Prostate gland (tissue), 2 donors: ENCODE measurements around the gene PFDN5. TPM values are rescaled to one million over a fixed set of nuclear protein-coding genes. Genes with fewer than 3 reads are reported as not detected.

Experiments
- DNase-seq: peaks from one replicate; pipeline ENCODE4 v3.0.0-alpha.2; 2019; ENCODE audit warnings: low spot score
- H3K27ac ChIP-seq, 2 donors: fragments of 200-600 bp; sonication (generic); 2 replicates each; pipeline ENCODE4 v1.5.1; 2017 to 2019
- H3K27me3 ChIP-seq: fragments of 200-600 bp; sonication (generic); replicated peaks from 2 replicates; pipeline ENCODE4 v1.5.1; 2019; ENCODE audit not compliant: insufficient read depth
- H3K36me3 ChIP-seq, 2 donors: fragments of 200-600 bp; sonication (generic); 1 replicate in 1 of 2; 2 replicates in 1 of 2; pipeline versions ENCODE4 v1.5.1 to v1.8.1; 2017 to 2019
- H3K4me1 ChIP-seq: fragments of 200-600 bp; sonication (generic); replicated peaks from 2 replicates; pipeline ENCODE4 v1.5.1; 2019
- H3K4me3 ChIP-seq, 2 donors: fragments of 200-600 bp; sonication (generic); 2 replicates each; pipeline ENCODE4 v1.5.1; 2017 to 2019
- H3K9me3 ChIP-seq: fragments of 200-600 bp; sonication (generic); 2 replicates; pipeline ENCODE4 v1.5.1; 2017
- POLR2A ChIP-seq: fragments of 450-650 bp; IDR thresholded peaks from one replicate; pipeline ENCODE4 v1.6.1; 2016; ENCODE audit warnings: antibody characterized with exemption, mild to moderate bottlenecking
- POLR2AphosphoS5 ChIP-seq: sonication (generic); formaldehyde crosslinking; IDR thresholded peaks from one replicate; pipeline ENCODE4 v1.6.1; 2017; ENCODE audit warnings: antibody characterized with exemption
- WGBS: methylation state at CpG from one replicate; pipeline ENCODE4 v1.1.5; 2018; 5-methylcytosine and 5-hydroxymethylcytosine counted together
- intact Hi-C: fragments of 100-400 bp; cut with DNase I; formaldehyde crosslinking; loops from one replicate; pipeline ENCODE4 v1.14.2; 2022
- total RNA-seq, 2 donors: library from RNA; depleted of rRNA; stranded (reverse); fragments of >200 nt; gene quantifications; one replicate each; pipeline ENCODE4 v1.1.0, GENCODE V29; 2016
- TF ChIP-seq, protein P1 (sequence below), 4 experiments: fragments of 200-600 bp in 2 of 4; fragments of 450-650 bp in 2 of 4; sonication (generic) in 2 of 4; IDR thresholded peaks; 1 replicate in 3 of 4; 2 replicates in 1 of 4; pipeline ENCODE4 v1.5.1; 2016 to 2019; ENCODE audit warnings: antibody characterized with exemption in 4 of 4, mild to moderate bottlenecking in 2 of 4, moderate library complexity in 2 of 4

The PFDN5 gene
- total RNA-seq, 2 donors from 2014 or later: 552 to 673 TPM

GRCh38 chr12:53302903-53303302, 7.6 kb downstream of the PFDN5 start:
- Histone ChIP-seq H3K9me3 (no peaks in the 10 kb centered on the region), H3K4me1 (peaks cover 9% of the 10 kb centered on the region), H3K27me3 (no peaks in the 10 kb centered on the region), H3K4me3 (no peak overlapping the region), H3K27ac (no peak overlapping the region), H3K36me3 (peaks cover 0 to 5% of the 10 kb centered on the region in 2 donors)
- 91% methylated on average over 5 of the region's 5 CpGs for WGBS
- intact Hi-C loops: no loop called here
- no peak for TF ChIP-seq POLR2AphosphoS5
- TF ChIP-seq, protein P1, sequence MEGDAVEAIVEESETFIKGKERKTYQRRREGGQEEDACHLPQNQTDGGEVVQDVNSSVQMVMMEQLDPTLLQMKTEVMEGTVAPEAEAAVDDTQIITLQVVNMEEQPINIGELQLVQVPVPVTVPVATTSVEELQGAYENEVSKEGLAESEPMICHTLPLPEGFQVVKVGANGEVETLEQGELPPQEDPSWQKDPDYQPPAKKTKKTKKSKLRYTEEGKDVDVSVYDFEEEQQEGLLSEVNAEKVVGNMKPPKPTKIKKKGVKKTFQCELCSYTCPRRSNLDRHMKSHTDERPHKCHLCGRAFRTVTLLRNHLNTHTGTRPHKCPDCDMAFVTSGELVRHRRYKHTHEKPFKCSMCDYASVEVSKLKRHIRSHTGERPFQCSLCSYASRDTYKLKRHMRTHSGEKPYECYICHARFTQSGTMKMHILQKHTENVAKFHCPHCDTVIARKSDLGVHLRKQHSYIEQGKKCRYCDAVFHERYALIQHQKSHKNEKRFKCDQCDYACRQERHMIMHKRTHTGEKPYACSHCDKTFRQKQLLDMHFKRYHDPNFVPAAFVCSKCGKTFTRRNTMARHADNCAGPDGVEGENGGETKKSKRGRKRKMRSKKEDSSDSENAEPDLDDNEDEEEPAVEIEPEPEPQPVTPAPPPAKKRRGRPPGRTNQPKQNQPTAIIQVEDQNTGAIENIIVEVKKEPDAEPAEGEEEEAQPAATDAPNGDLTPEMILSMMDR (IDR thresholded peaks at IDR 0.05): no peak
- TF ChIP-seq POLR2A: no peak
- no peak for DNase-seq

GRCh38 chr12:53306826-53307225, 11.5 kb downstream of the PFDN5 start:
- Histone ChIP-seq H3K9me3 (no peaks in the 10 kb centered on the region), H3K4me1 (peaks cover 3% of the 10 kb centered on the region), H3K36me3 (no peaks in the 10 kb centered on the region), H3K27me3 (no peaks in the 10 kb centered on the region), H3K4me3 (no peak overlapping the region), H3K27ac (no peak overlapping the region)
- 94% methylated on average over 10 of the region's 10 CpGs for WGBS
- no peak for DNase-seq
- intact Hi-C loops: no loop called here
- TF ChIP-seq, protein P1 (IDR thresholded peaks at IDR 0.05): no peak
- TF ChIP-seq POLR2A: no peak
- no peak for TF ChIP-seq POLR2AphosphoS5

GRCh38 chr12:53308276-53308675, 12.9 kb downstream of the PFDN5 start:
- no peaks in the 10 kb centered on the region for H3K36me3 ChIP-seq
- no peaks in the 10 kb centered on the region for H3K9me3 ChIP-seq
- no peaks in the 10 kb centered on the region for H3K27me3 ChIP-seq
- no peak for TF ChIP-seq POLR2A
- TF ChIP-seq POLR2AphosphoS5: no peak
- TF ChIP-seq, protein P1 (IDR thresholded peaks at IDR 0.05): no peak
- intact Hi-C loops: no loop called here
- no peak overlapping the region for H3K4me3 ChIP-seq
- H3K4me1 ChIP-seq: no peaks in the 10 kb centered on the region
- 81% methylated on average over 3 of the region's 4 CpGs for WGBS
- no peak overlapping the region for H3K27ac ChIP-seq
- no peak for DNase-seq

- no peak for TF ChIP-seq POLR2AphosphoS5
- no peak for TF ChIP-seq POLR2A
- TF ChIP-seq, protein P1 (IDR thresholded peaks at IDR 0.05): no peak
- Histone ChIP-seq H3K4me1 (no peaks in the 10 kb centered on the region), H3K4me3 (no peak overlapping the region), H3K27ac (no peak overlapping the region), H3K9me3 (no peaks in the 10 kb centered on the region), H3K36me3 (no peaks in the 10 kb centered on the region), H3K27me3 (no peaks in the 10 kb centered on the region)
- DNase-seq: no peak
- intact Hi-C loops: no loop called here
- WGBS: 67% methylated on average over 3 of the region's 3 CpGs
Observed at GRCh38 chr12:53313996-53314395, 18.7 kb downstream of the PFDN5 start.

GRCh38 chr12:53320352-53321195, 25.2 kb downstream of the PFDN5 start:
- no peaks in the 10 kb centered on the region for H3K36me3 ChIP-seq
- 41% methylated on average over 10 of the region's 10 CpGs for WGBS
- peak overlapping the region; percentile 92 to 93 for H3K27ac ChIP-seq
- no peaks in the 10 kb centered on the region for H3K9me3 ChIP-seq
- TF ChIP-seq POLR2AphosphoS5 (no peak), POLR2A (no peak)
- TF ChIP-seq, protein P1 (IDR thresholded peaks at IDR 0.05): no peak
- peaks cover 9% of the 10 kb centered on the region for H3K4me1 ChIP-seq
- intact Hi-C loops: loop anchor here (10.0 kb wide), 1 partner anchor 184 kb away; the partner anchor contains the start of genes NPFF and TARBP2
- H3K27me3 ChIP-seq: no peaks in the 10 kb centered on the region
- peak overlapping the region; percentile 69 to 77 for H3K4me3 ChIP-seq
- no peak for DNase-seq
